Epidermal melanocyte (primary cell): ENCODE results near the gene TMEM131L.
"Not testable (repeated sequence)": the region's sequence is repeated elsewhere in the genome, so short reads cannot be mapped to it uniquely, and the experiment has no call there.

Experiments
- DNase-seq: peaks from one replicate; pipeline ENCODE4 v3.0.0; 2011; ENCODE audit warnings: low spot score; ENCODE audit not compliant: insufficient read length

TMEM131L gene

GRCh38 chr4:153497988-153498967 is 32.1 kb downstream of the TMEM131L start:
- DNase-seq = peak; percentile 26

- DNase-seq = no peak
These were observed 32.8 kb downstream of the TMEM131L start for GRCh38 chr4:153499005-153499404.

- no peak for DNase-seq
These were observed 35.4 kb downstream of the TMEM131L start for GRCh38 chr4:153501578-153501977.

GRCh38 chr4:153502584-153502983 is 36.4 kb downstream of the TMEM131L start:
- no peak for DNase-seq

GRCh38 chr4:153506341-153507309 is 40.5 kb downstream of the TMEM131L start:
- DNase-seq = no peak

GRCh38 chr4:153507310-153508073 is 41.3 kb downstream of the TMEM131L start:
- no peak for DNase-seq

- not testable (repeated sequence) for DNase-seq
These were observed 43.1 kb downstream of the TMEM131L start for GRCh38 chr4:153509212-153509611.

GRCh38 chr4:153509724-153510123 is 43.6 kb downstream of the TMEM131L start:
- no peak for DNase-seq

- no peak for DNase-seq
These were observed 44.3 kb downstream of the TMEM131L start for GRCh38 chr4:153510252-153511001.

- DNase-seq = no peak
These were observed 44.9 kb downstream of the TMEM131L start for GRCh38 chr4:153511104-153511503.

GRCh38 chr4:153512162-153512852 is 46.1 kb downstream of the TMEM131L start:
- no peak for DNase-seq

GRCh38 chr4:153512952-153513500 is 46.9 kb downstream of the TMEM131L start:
- DNase-seq = no peak

- DNase-seq = peak; percentile 23
These were observed 47.4 kb downstream of the TMEM131L start for GRCh38 chr4:153513596-153513995.

GRCh38 chr4:153514001-153514526 is 47.9 kb downstream of the TMEM131L start:
- no peak for DNase-seq

GRCh38 chr4:153514688-153515426 is 48.7 kb downstream of the TMEM131L start:
- DNase-seq = no peak

- DNase-seq = no peak
These were observed 51.0 kb downstream of the TMEM131L start for GRCh38 chr4:153517159-153517558.

GRCh38 chr4:153518001-153518400 is 51.8 kb downstream of the TMEM131L start:
- no peak for DNase-seq

- DNase-seq = no peak
These were observed 52.7 kb downstream of the TMEM131L start for GRCh38 chr4:153518637-153519389.
